ENCODE data around the gene EIF4H.
A peak's percentile ranks its signal among the peaks of the same experiment; 100 is the strongest.
"Not testable (repeated sequence)": the region's sequence is repeated elsewhere in the genome, so short reads cannot be mapped to it uniquely, and the experiment has no call there.

Gene EIF4H

GRCh38 chr7:74173866-74174605 lies at the start of gene EIF4H:
Gene EIF4H, plus strand, starts transcription at chr7:74174356. Its CDS starts 28 bp downstream, at chr7:74174384.
- peak; percentile 96 for DNase-seq

- no peak for DNase-seq
Measured at GRCh38 chr7:74126220-74126880, 47.8 kb upstream of the EIF4H start.

DNA sequence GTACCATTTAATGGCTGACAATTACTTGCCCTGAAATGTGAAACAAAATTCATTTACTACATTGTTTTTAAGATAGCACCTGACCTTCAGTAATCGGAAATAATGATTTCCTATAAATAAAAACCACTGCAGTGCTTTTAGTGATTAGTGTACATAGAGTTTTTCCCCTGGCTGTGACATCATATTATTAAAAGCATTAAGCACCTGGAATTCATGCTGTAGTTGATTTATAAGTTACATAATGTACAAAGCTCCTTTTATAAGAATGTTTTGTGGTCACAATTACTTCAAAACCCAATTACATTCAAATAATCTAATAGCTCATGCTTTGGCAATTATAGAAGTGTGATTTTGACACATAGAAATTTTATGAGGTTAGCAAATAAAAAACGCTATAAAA lies 44.3 kb upstream of the EIF4H start:
- no peak for DNase-seq

DNA sequence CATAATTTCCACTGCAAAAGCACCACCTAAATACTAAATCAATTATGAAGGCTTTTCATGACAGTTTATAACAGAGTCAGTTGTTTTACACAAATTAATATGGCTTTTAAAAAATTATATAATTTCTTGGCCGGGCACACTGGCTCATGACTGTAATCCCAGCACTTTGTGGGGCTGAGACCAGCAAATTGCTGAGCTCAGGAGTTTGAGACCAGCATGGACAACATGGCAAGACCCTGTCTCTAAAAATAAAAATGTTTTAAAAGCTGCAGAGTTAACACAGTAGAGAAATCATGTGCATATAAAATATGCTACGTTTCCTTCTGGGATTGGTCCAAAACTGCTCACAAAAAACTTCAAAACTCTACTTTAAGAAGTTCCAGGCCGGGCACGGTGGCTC lies 43.6 kb upstream of the EIF4H start:
- DNase-seq = no peak

DNA sequence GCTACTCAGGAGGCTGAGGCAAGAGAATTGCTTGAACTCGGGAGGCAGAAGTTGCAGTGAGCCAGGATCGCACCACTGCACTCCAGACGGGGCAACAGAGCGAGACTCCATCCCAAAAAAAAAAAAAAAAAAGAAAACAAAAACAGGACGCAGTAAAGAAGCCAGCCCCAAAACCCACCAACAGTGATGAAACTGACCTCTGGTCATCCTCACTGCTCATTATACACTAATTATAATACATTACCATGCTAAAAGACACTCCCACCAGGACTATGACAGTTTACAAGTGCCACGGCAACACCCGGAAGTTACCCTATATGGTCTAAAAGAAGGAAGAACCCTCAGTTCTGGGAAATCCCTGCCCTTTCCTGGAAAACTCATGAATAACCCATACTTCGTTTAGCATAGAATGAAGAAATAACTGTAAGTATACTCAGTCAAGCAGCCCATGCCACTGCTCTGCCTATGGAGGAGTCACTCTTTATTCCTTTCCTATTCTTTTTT lies 40.0 kb upstream of the EIF4H start:
- no peak for DNase-seq

DNA sequence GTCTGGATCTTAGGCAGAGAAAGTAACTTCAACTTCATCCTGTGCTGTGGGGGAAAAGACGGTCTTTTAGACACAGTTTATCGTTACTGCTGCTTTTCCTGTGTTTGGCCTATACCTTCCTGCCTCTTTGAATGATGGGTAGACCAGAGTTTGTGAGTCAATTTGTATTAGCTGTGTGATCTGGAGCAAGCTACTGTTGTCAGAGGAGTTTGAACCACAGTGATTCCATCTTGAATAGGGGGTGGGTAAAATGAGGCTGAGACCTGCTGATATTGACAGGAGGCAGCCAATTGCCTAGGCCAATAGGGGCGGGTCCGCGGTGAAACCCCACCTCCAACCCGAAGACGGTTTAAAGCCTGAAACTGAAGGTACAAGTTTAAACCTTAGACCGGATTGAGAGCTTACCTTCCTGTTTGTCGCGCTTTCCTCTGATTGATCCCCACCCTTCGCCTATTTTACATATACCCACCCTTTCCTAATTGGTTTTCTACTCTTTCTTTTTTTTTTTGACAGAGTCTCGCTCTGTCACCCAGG lies 35.8 kb upstream of the EIF4H start:
- DNase-seq = peak; percentile 9

DNA sequence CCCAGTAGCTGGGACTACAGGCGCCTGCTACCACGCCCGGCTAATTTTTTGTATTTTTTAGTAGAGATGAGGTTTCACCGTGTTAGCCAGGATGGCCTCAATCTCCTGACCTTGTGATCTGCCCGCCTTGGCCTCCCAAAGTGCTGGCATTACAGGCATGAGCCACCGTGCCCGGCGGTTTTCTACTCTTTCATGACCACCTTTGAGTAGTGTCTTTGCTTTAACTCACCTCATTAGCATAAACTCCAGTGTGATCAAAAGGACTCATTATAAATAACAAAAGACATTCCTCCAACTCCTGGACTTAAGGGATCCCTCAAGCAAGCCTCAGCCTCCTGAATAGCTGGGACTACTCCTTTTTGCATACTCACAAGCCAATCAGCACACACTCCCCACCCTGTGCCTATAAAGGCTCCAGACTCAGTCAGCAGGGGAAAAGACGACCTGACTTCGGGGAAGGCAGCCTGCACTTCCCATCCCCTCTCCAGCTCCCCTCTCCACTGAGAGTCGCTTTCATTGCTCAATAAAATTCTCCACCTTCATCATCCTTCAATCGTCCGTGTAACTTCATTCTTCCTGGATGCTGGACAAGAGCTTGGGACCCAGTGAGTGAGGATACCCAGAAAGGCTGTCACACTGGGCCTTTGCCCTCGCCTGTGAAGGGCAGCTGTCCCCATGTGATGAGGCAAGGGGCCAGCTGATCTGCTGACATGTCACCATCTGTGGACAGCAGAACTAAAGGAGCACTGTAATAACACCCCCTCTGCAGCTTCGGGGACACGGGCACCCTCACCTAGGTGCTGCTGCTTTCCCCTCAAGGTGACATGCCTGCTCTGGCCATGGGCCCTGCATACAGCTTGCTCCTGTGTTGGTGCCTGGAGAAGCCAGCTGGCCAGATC lies 35.0 kb upstream of the EIF4H start:
- no peak for DNase-seq

- no peak for DNase-seq
Measured at GRCh38 chr7:74141705-74142104, 32.5 kb upstream of the EIF4H start.

DNA sequence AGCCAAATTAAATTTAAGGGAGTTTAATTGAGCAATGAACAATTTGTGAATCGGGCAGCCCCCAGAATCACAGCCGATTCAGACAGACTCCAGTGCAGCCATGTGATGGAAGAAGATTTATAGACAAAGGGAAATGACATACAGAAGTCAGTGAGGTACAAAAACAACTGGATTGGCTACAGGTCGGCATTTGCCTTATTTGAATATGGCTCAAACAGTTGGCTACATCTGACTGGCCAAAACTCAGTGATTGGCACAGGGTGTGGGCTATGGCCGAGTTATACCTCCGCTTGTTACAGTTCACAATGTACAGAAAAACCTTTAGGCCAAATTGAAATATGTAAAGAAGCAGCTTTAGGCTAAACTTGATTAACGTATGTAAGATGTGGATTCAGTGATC lies 30.8 kb upstream of the EIF4H start:
- DNase-seq = no peak

GRCh38 chr7:74148491-74148890 lies 25.7 kb upstream of the EIF4H start:
- no peak for DNase-seq

GRCh38 chr7:74149071-74149470 lies 25.1 kb upstream of the EIF4H start:
- no peak for DNase-seq

GRCh38 chr7:74149603-74150002 lies 24.6 kb upstream of the EIF4H start:
- no peak for DNase-seq

DNA sequence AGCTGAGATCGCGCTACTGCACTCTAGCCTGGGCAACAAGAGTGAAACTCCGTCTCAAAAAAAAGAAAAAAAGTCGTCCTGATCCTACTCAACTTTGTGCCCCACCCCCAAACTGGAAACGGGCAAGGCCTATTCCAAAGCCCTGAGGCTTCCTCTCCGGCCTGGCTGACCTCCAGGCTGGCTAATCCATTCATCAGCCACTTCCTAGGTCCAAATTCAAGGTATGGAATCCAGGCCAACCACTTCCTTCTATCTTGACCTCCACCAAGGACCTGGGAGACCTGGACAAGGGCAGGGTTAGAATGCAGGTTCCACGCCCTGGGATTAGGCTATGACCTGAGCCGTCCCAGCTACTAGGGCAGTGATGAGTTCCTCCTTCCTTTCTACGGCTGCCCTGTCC lies 20.4 kb upstream of the EIF4H start:
- DNase-seq = no peak

GRCh38 chr7:74155810-74156395 lies 18.3 kb upstream of the EIF4H start:
- DNase-seq = no peak

GRCh38 chr7:74157605-74158004 lies 16.6 kb upstream of the EIF4H start:
- no peak for DNase-seq

GRCh38 chr7:74164985-74165456 lies 9.1 kb upstream of the EIF4H start:
- DNase-seq = no peak

DNA sequence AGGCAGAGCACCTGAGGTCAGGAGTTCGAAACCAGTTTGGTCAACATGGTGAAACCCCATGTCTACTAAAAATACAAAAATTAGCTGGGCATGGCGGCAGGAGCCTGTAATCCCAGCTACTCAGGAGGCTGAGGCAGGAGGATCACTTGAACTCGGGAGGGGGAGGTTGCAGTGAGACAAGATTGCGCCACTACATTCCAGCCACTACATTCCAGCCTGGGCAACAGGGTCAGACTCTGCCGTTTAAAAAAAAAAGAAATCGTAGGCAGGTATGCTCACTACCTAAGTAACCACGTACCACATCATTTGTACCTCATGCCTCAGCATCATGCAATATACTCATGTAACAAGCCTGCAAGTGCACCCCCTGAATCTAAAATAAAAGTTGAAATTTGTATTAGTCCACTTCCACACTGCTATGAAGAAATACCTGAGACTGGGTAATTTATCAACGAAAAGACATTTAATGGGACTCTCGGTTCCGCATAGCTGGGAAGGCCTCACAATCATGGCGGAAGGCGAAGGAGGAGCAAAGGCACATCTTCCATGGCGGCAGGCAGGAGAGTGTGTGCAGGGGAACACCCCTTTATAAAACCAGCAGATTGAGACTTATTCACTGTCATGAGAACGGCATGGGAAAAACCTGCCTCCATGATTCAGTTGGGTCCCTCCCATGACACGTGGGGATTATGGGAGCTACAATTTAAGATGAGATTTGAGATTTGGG lies 8.1 kb upstream of the EIF4H start:
- DNase-seq = no peak

- not testable (repeated sequence) for DNase-seq
Measured at GRCh38 chr7:74167324-74167723, 6.8 kb upstream of the EIF4H start.

DNA sequence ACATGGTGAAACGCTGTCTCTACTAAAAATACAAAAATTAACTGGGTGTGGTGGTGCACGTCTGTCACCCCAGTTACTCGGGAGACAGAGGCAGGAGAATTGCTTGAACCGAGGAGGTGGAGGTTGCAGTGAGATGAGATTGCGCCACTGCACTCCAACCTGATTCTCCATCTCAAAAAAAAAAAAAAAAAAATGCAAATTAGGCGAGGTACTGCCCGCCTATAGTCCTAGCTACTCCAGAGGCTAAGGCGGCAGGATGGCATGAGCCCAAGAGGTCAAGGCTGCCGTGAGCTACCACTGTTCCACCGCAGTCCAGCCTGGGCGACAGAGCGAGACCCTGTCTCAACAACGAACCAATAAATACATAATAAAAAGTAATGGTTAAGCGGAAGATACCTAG lies 1.1 kb upstream of the EIF4H start:
- no peak for DNase-seq

DNA sequence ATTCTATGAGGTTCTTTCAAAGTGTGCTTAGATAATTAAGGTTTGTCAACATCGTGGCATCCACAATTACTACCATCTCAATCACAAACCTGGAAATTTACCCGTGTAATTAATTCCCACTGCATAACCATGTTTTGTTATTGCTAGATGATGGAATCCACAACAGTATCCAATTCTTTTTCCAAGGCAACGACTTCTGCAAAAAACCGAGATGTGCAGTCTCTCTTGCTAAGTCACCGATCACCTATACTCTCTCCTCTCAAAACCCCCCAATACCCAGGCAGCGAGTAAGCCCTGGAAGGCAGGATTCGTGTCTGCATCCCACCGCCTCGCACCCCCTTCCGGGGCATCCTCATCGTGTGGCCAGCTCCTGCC lies 678 bp upstream of the EIF4H start:
- DNase-seq = no peak

GRCh38 chr7:74174606-74175082 lies 488 bp downstream of the EIF4H start:
- peak; percentile 52 for DNase-seq

- no peak for DNase-seq
Measured at GRCh38 chr7:74175340-74175739, 1.2 kb downstream of the EIF4H start.

All from CD4-positive, alpha-beta T cell treated with Interleukin-17A for 4 hours (primary cell).